GM03348 (cell line): ENCODE data around the gene KCND3.
A peak's percentile ranks its signal among the peaks of the same experiment; 100 is the strongest.
"Not testable (repeated sequence)": the region's sequence is repeated elsewhere in the genome, so short reads cannot be mapped to it uniquely, and the experiment has no call there.

Source experiments
- DNase-seq: peaks from one replicate; pipeline ENCODE4 v3.0.0; 2012; ENCODE audit warnings: low spot score

KCND3 gene

GRCh38 chr1:111811891-111812290, 177.6 kb downstream of the KCND3 start:
- DNase-seq = no peak

GRCh38 chr1:111805251-111805650, 184.2 kb downstream of the KCND3 start:
- no peak for DNase-seq

DNA sequence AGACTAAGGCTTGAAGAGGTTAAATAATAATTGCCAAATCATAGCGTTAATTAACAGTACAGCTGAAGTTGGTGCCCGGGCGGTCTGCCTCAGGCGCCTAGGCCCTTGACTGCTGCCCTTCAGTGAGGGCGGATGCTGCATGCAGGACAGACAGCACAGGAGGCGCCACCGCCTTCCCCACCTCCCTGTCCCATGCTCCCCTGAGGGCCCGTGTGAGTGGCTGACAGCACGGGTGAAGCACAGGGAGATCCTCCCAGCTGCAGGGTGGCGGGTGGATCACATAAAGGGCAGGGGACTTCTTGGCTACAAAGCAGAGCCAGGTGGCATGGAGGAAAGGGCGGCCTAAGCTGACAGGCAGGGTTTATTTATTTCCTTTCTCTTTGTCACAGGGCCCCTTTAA, 184.7 kb downstream of the KCND3 start:
- DNase-seq = no peak

DNA sequence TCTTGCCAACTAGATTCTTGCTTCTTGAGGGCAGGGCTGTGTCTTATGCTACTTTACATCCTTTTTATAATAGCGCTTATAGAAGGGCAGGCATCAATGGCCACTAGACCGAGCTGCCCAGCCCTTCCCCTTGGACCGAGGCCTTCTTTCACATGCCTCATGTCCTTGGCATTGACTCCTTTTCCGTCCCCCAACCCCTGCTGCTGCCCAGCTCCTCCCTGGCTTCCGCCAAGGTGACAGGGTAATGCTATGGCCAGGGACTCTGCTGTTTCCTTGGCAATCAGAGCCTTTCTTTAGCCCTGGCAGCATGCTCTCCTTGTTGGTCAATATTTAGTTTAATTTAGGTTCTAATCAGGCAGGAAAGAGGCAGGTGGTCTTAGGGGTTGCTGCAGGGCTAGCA, 185.5 kb downstream of the KCND3 start:
- no peak for DNase-seq

GRCh38 chr1:111802984-111803383, 186.5 kb downstream of the KCND3 start:
- no peak for DNase-seq

DNA sequence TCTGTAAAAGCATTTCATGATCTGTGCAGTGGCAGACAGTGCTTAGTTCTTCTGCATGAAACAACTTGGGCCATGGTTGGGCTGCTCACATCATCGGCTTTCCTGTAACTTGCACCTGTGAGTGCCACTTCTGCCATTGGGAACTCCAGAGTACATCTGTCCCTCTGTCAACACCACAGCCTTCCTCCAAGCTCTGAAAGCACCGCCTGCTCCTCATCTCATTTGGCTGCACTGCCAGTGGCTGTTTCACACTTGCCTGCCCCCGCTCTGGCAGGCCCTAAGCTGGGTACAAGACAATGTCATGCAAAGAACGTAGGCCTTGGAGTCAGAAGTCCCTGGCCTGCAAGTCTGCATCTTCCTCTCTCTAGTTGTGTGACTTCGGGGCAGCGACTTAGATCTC, 187.4 kb downstream of the KCND3 start:
- no peak for DNase-seq

- DNase-seq = no peak
Observed at GRCh38 chr1:111801071-111801850, 188.2 kb downstream of the KCND3 start.

GRCh38 chr1:111799722-111800121, 189.7 kb downstream of the KCND3 start:
- DNase-seq = not testable (repeated sequence)

DNA sequence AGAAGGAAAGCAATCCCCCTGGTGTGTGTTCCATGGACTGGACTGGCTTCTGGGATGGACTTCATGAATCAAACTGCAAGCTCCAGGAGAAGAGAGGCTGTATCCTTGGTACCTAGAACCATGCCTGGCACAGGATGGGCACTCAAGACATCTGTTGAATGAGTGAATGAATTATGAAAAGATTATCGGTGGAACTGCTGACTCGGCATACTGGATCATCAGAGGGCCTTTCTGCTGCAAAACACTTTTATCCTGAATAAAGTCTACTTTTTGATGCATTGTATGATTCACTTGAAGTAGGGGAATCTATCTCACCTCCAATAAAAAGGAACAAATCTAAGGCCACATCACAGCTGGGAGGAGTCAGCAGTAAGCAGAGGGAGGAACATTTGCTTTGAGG, 190.9 kb downstream of the KCND3 start:
- DNase-seq = no peak

DNA sequence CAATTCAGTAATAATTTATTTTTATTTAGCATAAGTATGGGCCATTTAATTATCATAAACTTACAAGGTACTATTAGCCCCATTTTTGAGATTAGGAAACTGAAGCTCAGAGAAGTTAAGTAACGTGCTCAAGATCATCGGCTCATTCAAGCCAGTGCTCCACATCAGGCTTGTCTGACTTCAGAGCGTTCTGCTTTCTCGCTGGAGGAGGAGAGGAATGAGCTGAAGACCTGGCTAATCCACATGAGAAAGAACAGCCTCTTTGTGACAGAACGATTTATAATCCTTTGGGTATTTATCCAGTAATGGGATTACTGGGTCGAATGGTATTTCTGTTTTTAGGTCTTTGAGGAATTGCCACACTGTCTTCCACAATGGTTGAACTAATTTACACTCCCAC, 194.1 kb downstream of the KCND3 start:
- DNase-seq = no peak

- no peak for DNase-seq
Observed at GRCh38 chr1:111793923-111794322, 195.5 kb downstream of the KCND3 start.

DNA sequence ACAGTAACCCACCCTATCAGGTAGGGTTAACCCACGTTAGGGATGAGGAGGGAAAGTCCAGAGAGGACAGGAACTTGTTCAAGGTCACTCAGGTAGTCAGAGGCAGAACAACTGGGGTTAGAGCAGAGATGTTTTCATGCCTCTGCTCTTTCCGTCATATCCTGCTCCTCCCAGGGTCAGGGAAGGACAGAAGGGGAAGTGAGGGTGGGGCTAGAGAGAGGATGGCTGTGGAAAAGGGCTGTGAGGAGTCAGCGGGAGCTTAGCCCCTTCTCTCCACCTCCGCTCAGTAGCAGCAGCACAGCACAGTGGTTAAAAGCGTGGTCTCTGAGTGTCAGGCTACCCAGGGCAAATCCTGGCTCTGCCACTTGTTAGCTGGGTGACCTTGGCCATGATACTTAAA, 197.2 kb downstream of the KCND3 start:
- DNase-seq = no peak

- DNase-seq = no peak
Observed at GRCh38 chr1:111791776-111792175, 197.7 kb downstream of the KCND3 start.

GRCh38 chr1:111789666-111790316, 199.7 kb downstream of the KCND3 start:
- DNase-seq = peak; percentile 77

DNA sequence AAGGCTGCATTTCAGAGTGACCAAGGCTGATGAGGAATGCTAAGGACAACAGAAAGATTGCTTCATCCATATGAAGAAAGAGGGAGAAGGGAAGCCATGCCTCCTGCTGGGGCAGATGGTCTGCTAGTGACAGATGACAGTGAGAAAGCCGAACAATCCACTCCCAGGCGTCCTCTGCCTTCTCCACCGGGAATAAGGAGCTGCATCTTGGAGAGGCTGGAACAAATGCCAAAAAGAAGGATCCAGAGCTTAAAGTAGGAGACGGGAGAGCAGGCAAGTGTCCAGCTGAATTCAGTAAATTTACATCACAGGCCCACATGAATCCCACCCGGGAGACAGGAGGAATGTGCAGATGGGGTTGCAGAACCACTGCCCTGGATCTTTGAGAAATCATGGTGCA, 200.3 kb downstream of the KCND3 start:
- DNase-seq = peak; percentile 58

DNA sequence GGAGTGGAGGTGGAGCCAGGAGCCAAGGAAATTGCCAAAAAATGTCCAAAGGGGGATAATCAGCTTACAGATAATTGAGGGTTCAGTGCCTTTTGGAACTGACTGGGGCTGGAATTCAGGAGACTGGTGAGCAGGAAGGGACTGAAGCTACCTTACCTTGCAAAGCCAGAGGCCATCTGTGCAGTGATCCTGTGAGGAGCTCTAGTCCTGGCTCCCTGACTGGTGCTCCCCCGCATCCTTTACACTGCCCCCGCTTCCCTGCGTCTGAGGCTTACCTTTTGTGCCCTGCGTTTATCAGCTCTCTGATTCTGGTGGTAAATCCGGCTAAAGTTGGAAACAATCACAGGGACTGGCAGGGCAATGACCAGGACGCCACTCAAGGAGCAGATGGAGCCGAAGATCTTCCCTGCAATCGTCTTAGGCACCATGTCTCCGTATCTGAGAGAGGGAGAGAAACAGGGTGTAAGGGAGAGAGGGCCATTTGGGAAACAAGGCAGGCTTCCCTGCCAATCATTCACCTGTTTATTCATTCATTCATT, 202.7 kb downstream of the KCND3 start:
- DNase-seq = no peak

GRCh38 chr1:111784273-111784901, 205.1 kb downstream of the KCND3 start:
- DNase-seq = no peak

- no peak for DNase-seq
Observed at GRCh38 chr1:111779546-111779945, 209.9 kb downstream of the KCND3 start.

DNA sequence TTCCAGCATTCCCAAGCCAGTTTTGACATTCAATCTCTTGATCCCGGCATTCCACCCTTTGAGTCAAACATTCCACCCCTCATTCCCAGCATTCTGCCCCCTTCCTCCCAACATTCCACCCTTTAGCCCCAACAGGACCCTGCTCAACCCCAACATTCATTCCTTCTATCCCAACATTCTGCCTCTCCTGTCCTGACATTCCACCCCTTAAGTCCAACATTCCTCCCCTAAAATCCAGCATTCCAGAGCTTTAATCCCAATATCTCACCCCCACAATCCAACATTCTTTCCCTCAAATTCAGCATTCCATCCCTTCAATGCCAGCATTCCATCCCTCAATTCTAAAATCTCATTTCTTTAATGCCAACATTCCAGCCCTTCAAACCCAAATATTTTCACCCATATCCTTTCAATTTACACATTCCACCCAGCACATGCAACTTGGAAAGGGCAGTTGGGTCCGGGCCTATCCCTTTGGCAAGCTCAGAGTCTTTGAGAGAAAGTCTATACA, 210.9 kb downstream of the KCND3 start:
- DNase-seq = peak; percentile 70

DNA sequence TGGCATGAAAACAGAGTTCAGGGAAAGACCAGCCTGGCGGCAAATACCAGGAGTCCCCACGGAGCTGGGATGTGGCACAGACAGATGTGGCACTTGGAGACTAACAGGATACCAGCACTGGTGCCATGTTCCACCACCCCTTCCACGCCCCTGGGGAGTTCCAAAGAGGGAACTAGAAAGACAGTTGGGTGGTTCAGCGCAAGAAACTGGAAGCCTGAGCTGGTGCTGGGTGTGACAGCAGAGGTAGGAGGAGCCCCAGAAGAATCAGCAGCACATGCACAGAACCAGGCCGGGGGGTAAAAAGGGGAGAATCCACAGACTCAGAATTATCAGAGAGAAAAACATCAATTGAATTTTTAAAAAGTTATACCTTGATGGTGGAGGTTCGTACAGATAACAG, 211.4 kb downstream of the KCND3 start:
- no peak for DNase-seq

DNA sequence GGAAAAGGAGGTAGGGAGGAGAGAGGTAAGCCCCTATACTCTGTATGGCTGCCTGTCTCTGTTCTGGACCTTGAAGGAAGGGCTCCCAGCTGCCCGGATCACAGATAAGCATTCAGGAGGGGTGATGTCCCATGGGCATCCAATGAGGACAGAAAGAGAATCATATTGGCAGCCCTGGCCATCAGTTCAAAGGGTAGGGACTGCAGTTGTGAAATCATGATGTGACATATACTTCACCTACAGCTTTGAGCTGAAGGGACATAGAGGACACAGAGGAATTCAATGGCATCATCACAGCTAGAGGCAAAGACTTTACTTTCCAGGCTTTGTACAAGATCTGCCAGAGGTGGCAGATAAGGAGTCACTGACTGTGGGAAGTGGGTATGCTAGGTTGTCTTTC, 212.2 kb downstream of the KCND3 start:
- DNase-seq = no peak

- no peak for DNase-seq
Observed at GRCh38 chr1:111776861-111777260, 212.6 kb downstream of the KCND3 start.

DNA sequence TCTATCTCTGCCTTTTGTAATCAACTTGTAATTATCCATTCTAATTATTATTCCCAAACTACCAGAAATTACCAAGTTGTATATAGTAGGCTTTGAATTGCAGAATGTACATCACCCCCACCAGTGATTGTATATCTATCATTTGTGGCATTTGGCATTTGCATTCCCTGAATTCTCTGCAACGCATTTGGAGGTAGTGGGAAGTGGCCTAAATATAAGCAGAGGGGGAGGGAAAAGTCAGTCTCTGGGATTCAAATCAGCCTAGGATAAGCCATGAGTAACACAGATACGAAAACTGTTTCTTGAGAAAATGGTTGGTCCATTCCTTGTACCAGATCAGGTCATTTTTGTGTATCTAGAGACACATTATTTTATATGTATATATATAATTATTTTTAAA, 213.1 kb downstream of the KCND3 start:
- DNase-seq = no peak
